Mesothelial cell of epicardium (in vitro differentiated cells): ENCODE data around the gene ANO1. TPM values are rescaled to one million over a fixed set of nuclear protein-coding genes. Genes with fewer than 3 reads are reported as not detected.

ENCODE experiments used
- DNase-seq, 2 experiments: peaks; one replicate each; pipeline ENCODE4 v3.0.0; 2021; ENCODE audit warnings: low spot score in 2 of 2; ENCODE audit not compliant: unreplicated experiment in 2 of 2
- H3K27ac Mint-ChIP-seq: 2 replicates; pipeline ENCODE4 v1.8.0; 2021; ENCODE audit warnings: mixed read lengths
- H3K27me3 Mint-ChIP-seq: 2 replicates; pipeline ENCODE4 v1.8.0; 2021; ENCODE audit warnings: low read depth, mixed read lengths
- H3K36me3 Mint-ChIP-seq: 2 replicates; pipeline ENCODE4 v1.8.0; 2021; ENCODE audit warnings: mixed read lengths
- H3K4me1 Mint-ChIP-seq: 2 replicates; pipeline ENCODE4 v1.8.0; 2021; ENCODE audit warnings: mixed read lengths
- H3K4me3 Mint-ChIP-seq: 2 replicates; pipeline ENCODE4 v1.8.0; 2021; ENCODE audit warnings: mild to moderate bottlenecking, moderate library complexity, mixed read lengths
- H3K9me3 Mint-ChIP-seq: 2 replicates; pipeline ENCODE4 v1.8.0; 2021; ENCODE audit warnings: mixed read lengths
- CTCF ChIP-seq: fragments of 200-600 bp; sonication (generic); IDR thresholded peaks from one replicate; pipeline ENCODE4 v1.5.0; 2021; ENCODE audit warnings: antibody characterized with exemption; ENCODE audit not compliant: unreplicated experiment
- total RNA-seq: library from RNA; stranded (reverse); gene quantifications from 3 replicates; pipeline ENCODE4 v1.2.1, GENCODE V29; 2021

The ANO1 gene
- total RNA-seq, 1 donor from 2014 or later, result 37.2 TPM

GRCh38 chr11:70168405-70168754 lies 90.3 kb downstream of the ANO1 start:
- H3K4me1 Mint-ChIP-seq, result peaks cover under 1% of the 10 kb centered on the region
- no peak for TF ChIP-seq CTCF
- H3K27ac Mint-ChIP-seq, result no peak overlapping the region
- no peaks in the 10 kb centered on the region for H3K27me3 Mint-ChIP-seq
- DNase-seq, result no peak
- H3K4me3 Mint-ChIP-seq, result no peak overlapping the region
- H3K36me3 Mint-ChIP-seq, result peaks cover 3% of the 10 kb centered on the region
- no peaks in the 10 kb centered on the region for H3K9me3 Mint-ChIP-seq

- Mint-ChIP-seq H3K27me3 (no peaks in the 10 kb centered on the region), H3K4me3 (no peak overlapping the region), H3K36me3 (peaks cover 3% of the 10 kb centered on the region), H3K4me1 (no peaks in the 10 kb centered on the region), H3K9me3 (no peaks in the 10 kb centered on the region), H3K27ac (no peak overlapping the region)
- TF ChIP-seq CTCF, result no peak
- DNase-seq, result no peak
Measured at GRCh38 chr11:70169127-70169526, 91.0 kb downstream of the ANO1 start.

- H3K27ac Mint-ChIP-seq, result no peak overlapping the region
- H3K9me3 Mint-ChIP-seq, result no peaks in the 10 kb centered on the region
- H3K27me3 Mint-ChIP-seq, result no peaks in the 10 kb centered on the region
- H3K36me3 Mint-ChIP-seq, result peaks cover 3% of the 10 kb centered on the region
- no peaks in the 10 kb centered on the region for H3K4me1 Mint-ChIP-seq
- no peak for DNase-seq
- no peak for TF ChIP-seq CTCF
- H3K4me3 Mint-ChIP-seq, result no peak overlapping the region
Measured at GRCh38 chr11:70169632-70170031, 91.5 kb downstream of the ANO1 start.

GRCh38 chr11:70170596-70171210 lies 92.6 kb downstream of the ANO1 start:
- no peak for TF ChIP-seq CTCF
- no peaks in the 10 kb centered on the region for H3K4me1 Mint-ChIP-seq
- H3K4me3 Mint-ChIP-seq, result no peak overlapping the region
- H3K36me3 Mint-ChIP-seq, result peaks cover 4% of the 10 kb centered on the region
- H3K27ac Mint-ChIP-seq, result no peak overlapping the region
- no peak for DNase-seq
- no peaks in the 10 kb centered on the region for H3K27me3 Mint-ChIP-seq
- no peaks in the 10 kb centered on the region for H3K9me3 Mint-ChIP-seq

GRCh38 chr11:70173018-70173417 lies 94.9 kb downstream of the ANO1 start:
- H3K27ac Mint-ChIP-seq, result no peak overlapping the region
- TF ChIP-seq CTCF, result no peak
- H3K4me3 Mint-ChIP-seq, result no peak overlapping the region
- no peaks in the 10 kb centered on the region for H3K4me1 Mint-ChIP-seq
- no peaks in the 10 kb centered on the region for H3K9me3 Mint-ChIP-seq
- peaks cover 6% of the 10 kb centered on the region for H3K36me3 Mint-ChIP-seq
- no peaks in the 10 kb centered on the region for H3K27me3 Mint-ChIP-seq
- DNase-seq, result no peak

- no peak overlapping the region for H3K27ac Mint-ChIP-seq
- no peak for TF ChIP-seq CTCF
- no peaks in the 10 kb centered on the region for H3K9me3 Mint-ChIP-seq
- peaks cover 4% of the 10 kb centered on the region for H3K36me3 Mint-ChIP-seq
- no peaks in the 10 kb centered on the region for H3K27me3 Mint-ChIP-seq
- DNase-seq, result no peak
- no peak overlapping the region for H3K4me3 Mint-ChIP-seq
- H3K4me1 Mint-ChIP-seq, result no peaks in the 10 kb centered on the region
Measured at GRCh38 chr11:70174547-70175235, 96.6 kb downstream of the ANO1 start.
